PC-3 (cell line): ENCODE measurements around the gene PDZD7. TPM values are rescaled to one million over a fixed set of nuclear protein-coding genes. Genes with fewer than 3 reads are reported as not detected.

Source experiments
- ATAC-seq: fragments of 200-7000 bp; cut with Tn5 transposase; 2 replicates; pipeline ENCODE4 v1.9.1; 2020; ENCODE audit warnings: mild to moderate bottlenecking, moderate library complexity
- BruUV-seq: library from RNA; stranded (reverse); fragments of 400-500 nt; replicated peaks from 2 replicates; lab custom pipeline; 2021; lab: Mats Ljungman, UMichigan
- CTCF ChIA-PET: fragments of 300-600 bp; sonication (Branson Sonifier 250); formaldehyde crosslinking; loops from one replicate; lab custom pipeline; 2022; ENCODE audit warnings: antibody characterized with exemption; lab: Charles Lee
- POLR2A ChIA-PET: fragments of 300-600 bp; sonication (Branson Sonifier 250); formaldehyde crosslinking; loops from one replicate; lab custom pipeline; 2022; ENCODE audit warnings: antibody characterized with exemption; ENCODE audit not compliant: unreplicated experiment; lab: Charles Lee
- DNase-seq: peaks from one replicate; pipeline ENCODE4 v3.0.0-alpha.2; 2015
- H2AFZ ChIP-seq: fragments of 300-600 bp; sonication (generic); 2 replicates; pipeline ENCODE4 v1.6.0; 2016; ENCODE audit warnings: antibody characterized with exemption, low read length
- H3F3A ChIP-seq: fragments of 300-600 bp; sonication (generic); one replicate; pipeline ENCODE4 v1.6.0; 2017; ENCODE audit warnings: antibody characterized with exemption, low read length, control low read depth, mild to moderate bottlenecking; ENCODE audit not compliant: unreplicated experiment
- H3K27ac ChIP-seq: fragments of 300-600 bp; sonication (generic); 2 replicates; pipeline ENCODE4 v1.5.1; 2016; ENCODE audit warnings: mild to moderate bottlenecking, low read length
- H3K27me3 ChIP-seq: fragments of 300-600 bp; sonication (generic); 2 replicates; pipeline ENCODE4 v1.6.1; 2016; ENCODE audit warnings: low read length, mixed read lengths
- H3K36me3 ChIP-seq: fragments of 300-600 bp; sonication (generic); 2 replicates; pipeline ENCODE4 v1.6.1; 2016; ENCODE audit warnings: low read depth, mixed run types, low read length, mixed read lengths
- H3K4me1 ChIP-seq: fragments of 300-600 bp; sonication (generic); 2 replicates; pipeline ENCODE4 v1.5.1; 2016; ENCODE audit warnings: low read length; ENCODE audit not compliant: insufficient read depth
- H3K4me2 ChIP-seq: fragments of 300-600 bp; sonication (generic); 2 replicates; pipeline ENCODE4 v1.6.0; 2016; ENCODE audit warnings: low read length
- H3K4me3 ChIP-seq: fragments of 300-600 bp; sonication (generic); 2 replicates; pipeline ENCODE4 v1.5.1; 2016; ENCODE audit warnings: mild to moderate bottlenecking, low read length, mixed read lengths
- H3K79me2 ChIP-seq: fragments of 300-600 bp; sonication (generic); 2 replicates; pipeline ENCODE4 v1.6.1; 2017; ENCODE audit warnings: low read length, mixed read lengths
- H3K9ac ChIP-seq: fragments of 300-600 bp; sonication (generic); 2 replicates; pipeline ENCODE4 v1.6.0; 2016; ENCODE audit warnings: mild to moderate bottlenecking, low read length
- H3K9me2 ChIP-seq: fragments of 300-600 bp; sonication (generic); replicated peaks from 2 replicates; pipeline ENCODE4 v1.6.1; 2016; ENCODE audit warnings: mixed run types, low read length, mixed read lengths
- H3K9me3 ChIP-seq: fragments of 300-600 bp; sonication (generic); 2 replicates; pipeline ENCODE4 v1.6.1; 2016; ENCODE audit warnings: low read length, mixed read lengths
- H4K20me1 ChIP-seq: fragments of 300-600 bp; sonication (generic); 2 replicates; pipeline ENCODE4 v1.6.1; 2016; ENCODE audit warnings: low read length, mixed read lengths
- CTCF ChIP-seq: fragments of 300-600 bp; sonication (generic); conservative IDR thresholded peaks from 2 replicates; pipeline ENCODE4 v1.5.1; 2017; ENCODE audit warnings: antibody characterized with exemption, low read depth, mild to moderate bottlenecking, low read length
- EZH2 ChIP-seq: fragments of 300-600 bp; sonication (generic); IDR thresholded peaks from one replicate; pipeline ENCODE4 v1.6.1; 2017; ENCODE audit warnings: antibody characterized with exemption, mild to moderate bottlenecking, low read length; ENCODE audit not compliant: unreplicated experiment
- EZH2phosphoT487 ChIP-seq: fragments of 300-600 bp; sonication (generic); IDR thresholded peaks from 2 replicates; pipeline ENCODE4 v1.6.1; 2018; ENCODE audit warnings: mild to moderate bottlenecking, antibody characterized with exemption, low read length, borderline replicate concordance
- intact Hi-C: fragments of 100-400 bp; cut with micrococcal nuclease; formaldehyde crosslinking; loops from 2 replicates; pipeline ENCODE4 v1.9.0; 2023
- total RNA-seq: library from RNA; depleted of rRNA; stranded (reverse); fragments of >200 nt; gene quantifications from 2 replicates; pipeline ENCODE4 v1.2.3, GENCODE V29; 2014

PDZD7 gene
- total RNA-seq, 1 experiment from 2014 or later, result 2.8 TPM

- no peaks in the 10 kb centered on the region for H3K27me3 ChIP-seq
- H3F3A ChIP-seq, result no peaks in the 10 kb centered on the region
- POLR2A ChIA-PET, result interaction anchor here (0.6 kb wide), 1 partner anchor 347 kb away, joined by 3 read pairs; no protein-coding TSS in a partner anchor
- CTCF ChIA-PET, result interaction anchor here (0.6 to 1.1 kb wide), 9 partner anchors 9 to 1043 kb away, joined by 3 to 6 read pairs (median 5); partner anchors contain the start of gene KAZALD1
- peak overlapping the region; percentile 81 for H3K4me2 ChIP-seq
- BruUV-seq, result TSS peak; percentile 39
- H4K20me1 ChIP-seq, result no peaks in the 10 kb centered on the region
- peaks cover 17% of the 10 kb centered on the region for H3K4me1 ChIP-seq
- no peaks in the 10 kb centered on the region for H3K9me3 ChIP-seq
- TF ChIP-seq EZH2phosphoT487 (no peak), CTCF (peak; percentile 82)
- peaks cover 16% of the 10 kb centered on the region for H3K79me2 ChIP-seq
- H3K27ac ChIP-seq, result no peak overlapping the region
- ATAC-seq (peak; percentile 57), DNase-seq (peak; percentile 66)
- H3K9me2 ChIP-seq, result no peaks in the 10 kb centered on the region
- peak overlapping the region; percentile 49; the same call in 1 of the 2 replicates for H3K4me3 ChIP-seq
- no peak overlapping the region for H3K9ac ChIP-seq
- H2AFZ ChIP-seq, result peak overlapping the region; percentile 78
- intact Hi-C loops, result no loop called here
- no peaks in the 10 kb centered on the region for H3K36me3 ChIP-seq
Measured at GRCh38 chr10:101050208-101051069, 19.5 kb upstream of the PDZD7 start.

DNA sequence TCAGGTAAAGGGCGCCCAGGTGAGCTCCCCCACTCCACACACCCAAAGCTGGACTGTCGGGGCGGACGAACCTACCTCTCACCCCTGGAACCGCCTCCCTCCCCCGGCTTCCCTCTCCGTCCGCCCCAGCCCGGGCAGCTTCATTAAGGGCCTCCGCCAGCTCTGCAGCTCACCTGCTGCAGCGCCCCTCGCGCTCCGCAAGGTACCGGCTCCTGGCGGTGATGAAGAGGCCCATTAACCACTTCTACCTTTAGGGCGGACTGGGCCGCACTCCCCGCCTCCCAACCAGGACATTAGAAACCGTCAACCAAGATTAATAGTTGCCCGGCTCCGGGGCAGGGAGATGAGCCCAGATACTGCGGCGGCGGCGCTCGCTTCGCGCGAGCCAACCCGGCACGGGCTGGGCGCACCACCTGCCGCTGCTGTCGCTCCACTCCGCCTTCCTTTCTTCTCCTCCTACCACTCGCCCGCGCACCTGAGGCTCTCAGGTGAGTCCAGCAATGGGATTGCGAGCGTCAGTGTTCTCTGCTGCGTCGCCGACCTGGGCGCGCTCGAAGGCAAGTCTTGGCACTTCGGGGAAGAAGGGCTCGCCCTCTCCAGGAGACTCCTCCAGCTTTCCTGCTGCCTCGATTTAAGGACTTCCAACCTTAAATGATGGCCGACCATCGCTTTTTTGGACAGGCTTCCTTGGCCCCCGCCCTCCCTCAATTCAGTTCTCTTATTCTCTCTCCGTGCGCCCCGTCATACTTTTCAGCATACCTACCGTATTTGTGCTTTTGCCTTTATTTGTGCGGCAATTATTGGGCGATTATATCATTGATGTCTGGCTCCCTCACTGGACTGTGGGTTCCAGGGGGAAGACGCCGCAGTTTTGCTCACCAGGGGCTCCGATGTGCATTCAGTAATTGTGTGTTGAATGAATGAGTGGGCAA, 17.3 kb upstream of the PDZD7 start:
- Histone ChIP-seq H3K4me3 (no peak overlapping the region), H3F3A (no peaks in the 10 kb centered on the region), H3K4me2 (no peak overlapping the region), H3K27me3 (no peaks in the 10 kb centered on the region), H3K9ac (no peak overlapping the region), H3K36me3 (no peaks in the 10 kb centered on the region), H2AFZ (no peak overlapping the region), H3K9me3 (no peaks in the 10 kb centered on the region), H4K20me1 (no peaks in the 10 kb centered on the region), H3K9me2 (no peaks in the 10 kb centered on the region), H3K79me2 (peaks cover 3% of the 10 kb centered on the region; the same call in 1 of the 2 replicates), H3K27ac (no peak overlapping the region), H3K4me1 (peaks cover 24% of the 10 kb centered on the region)
- DNase-seq, result no peak
- TF ChIP-seq EZH2 (no peak), CTCF (no peak), EZH2phosphoT487 (no peak)
- CTCF ChIA-PET, result no interaction called here
- intact Hi-C loops, result no loop called here
- BruUV-seq, result no TSS peak
- POLR2A ChIA-PET, result no interaction called here
- ATAC-seq, result no peak
